ENCODE results near the gene GYPC.
"Not testable (repeated sequence)": the region's sequence is repeated elsewhere in the genome, so short reads cannot be mapped to it uniquely, and the experiment has no call there.

GYPC gene

DNA sequence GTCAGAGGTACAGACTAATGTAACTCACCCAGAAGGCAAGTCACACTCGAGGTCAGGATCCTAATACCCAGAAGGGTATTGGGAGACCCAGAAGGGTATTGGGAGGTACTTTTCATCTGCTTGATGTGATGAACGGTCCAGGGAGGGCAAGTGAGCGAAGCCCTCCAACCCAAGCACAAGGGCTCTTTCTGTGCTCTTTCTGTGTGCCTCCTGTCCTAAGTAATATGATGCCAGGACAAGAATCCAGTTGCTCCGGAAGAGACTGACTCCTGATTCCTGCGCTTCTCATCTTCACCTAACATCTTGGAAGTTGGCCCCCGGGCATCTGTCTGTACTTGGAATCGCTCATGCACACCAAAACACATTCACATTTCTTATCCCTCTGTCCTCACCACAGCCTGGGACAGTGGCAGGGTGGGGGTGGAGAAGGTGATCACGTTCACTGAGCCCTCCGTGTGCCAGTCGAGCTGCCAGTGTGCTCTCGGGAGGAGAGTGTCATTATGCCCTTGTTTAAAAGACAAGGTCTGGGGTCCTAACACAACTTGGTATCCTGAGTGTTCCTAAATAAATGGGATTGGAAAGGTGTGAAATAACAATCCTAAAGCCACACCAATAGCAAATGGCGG is 17.1 kb downstream of the GYPC start:
- no peak for DNase-seq

GRCh38 chr2:126674075-126674744 is 18.3 kb downstream of the GYPC start:
- DNase-seq, result no peak

DNA sequence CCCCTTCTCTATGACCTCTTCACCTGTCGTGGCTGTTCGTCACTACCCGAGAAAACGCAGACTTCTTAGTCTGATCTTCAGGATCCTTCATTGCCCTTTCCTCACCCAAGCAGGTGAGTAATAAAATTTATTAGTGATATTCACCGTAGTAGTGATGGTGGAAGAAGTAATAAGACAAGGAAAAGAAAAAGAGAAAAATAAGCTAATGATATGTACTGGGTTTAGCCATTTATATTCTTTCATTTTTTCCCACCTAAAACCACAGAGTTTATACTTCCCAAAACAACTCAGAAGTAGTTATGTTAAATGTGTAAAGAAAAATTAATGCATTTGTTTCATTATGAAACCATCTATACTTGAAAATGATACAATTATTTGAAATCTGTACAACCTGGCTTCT is 19.7 kb downstream of the GYPC start:
- no peak for DNase-seq

- DNase-seq, result no peak
These were observed 20.5 kb downstream of the GYPC start for GRCh38 chr2:126676221-126677175.

- DNase-seq, result no peak
These were observed 21.2 kb downstream of the GYPC start for GRCh38 chr2:126677176-126677538.

- no peak for DNase-seq
These were observed 22.5 kb downstream of the GYPC start for GRCh38 chr2:126678269-126679065.

DNA sequence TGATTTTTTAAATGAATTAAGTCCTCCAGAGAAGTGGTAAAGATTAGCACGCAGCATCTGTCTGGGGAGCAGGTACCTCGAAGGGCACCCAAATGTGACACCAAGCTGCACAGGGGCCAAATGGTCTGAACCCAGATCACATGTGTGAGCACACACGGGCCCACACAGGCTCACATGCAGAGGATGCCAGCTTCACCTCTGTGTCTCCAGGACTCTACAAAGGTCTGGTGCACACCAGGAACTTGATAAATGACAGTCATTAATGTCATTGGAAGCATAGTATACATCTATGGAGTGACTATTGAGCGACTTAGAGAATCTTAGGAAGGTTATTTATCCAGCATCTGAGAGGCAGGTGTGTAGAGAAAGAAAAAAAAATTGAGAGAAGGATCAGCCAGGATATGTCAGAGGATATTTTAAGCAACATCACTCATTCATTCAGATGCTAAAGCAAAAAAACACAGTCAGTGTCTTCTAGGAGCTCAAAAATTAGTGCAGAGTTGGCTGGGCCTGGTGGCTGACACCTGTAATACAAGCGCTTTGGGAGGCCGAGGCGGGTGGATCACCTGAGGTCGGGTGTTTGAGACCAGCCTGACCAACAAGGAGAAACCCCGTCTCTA is 23.2 kb downstream of the GYPC start:
- DNase-seq, result no peak

DNA sequence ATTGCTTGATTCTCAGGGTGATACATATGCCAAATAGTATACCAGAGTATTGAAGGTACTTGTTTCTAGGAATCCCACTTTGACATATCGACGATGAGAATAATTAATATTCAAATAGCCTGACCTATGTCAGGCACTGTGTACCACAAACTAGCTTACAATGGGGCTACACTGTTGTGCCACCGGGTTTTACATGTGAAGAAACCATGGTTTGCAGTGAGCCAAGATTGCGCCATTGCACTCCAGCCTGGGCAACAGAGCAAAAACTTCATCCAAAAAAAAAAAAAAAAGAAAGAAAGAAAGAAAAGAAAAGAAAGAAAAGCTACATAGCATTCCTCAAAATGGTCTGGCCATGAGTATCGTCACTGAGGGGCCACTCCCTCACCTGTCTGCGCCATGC is 25.5 kb downstream of the GYPC start:
- no peak for DNase-seq

GRCh38 chr2:126685629-126686028 is 29.7 kb downstream of the GYPC start:
- DNase-seq, result no peak

- DNase-seq, result no peak
These were observed 30.3 kb downstream of the GYPC start for GRCh38 chr2:126686286-126686685.

DNA sequence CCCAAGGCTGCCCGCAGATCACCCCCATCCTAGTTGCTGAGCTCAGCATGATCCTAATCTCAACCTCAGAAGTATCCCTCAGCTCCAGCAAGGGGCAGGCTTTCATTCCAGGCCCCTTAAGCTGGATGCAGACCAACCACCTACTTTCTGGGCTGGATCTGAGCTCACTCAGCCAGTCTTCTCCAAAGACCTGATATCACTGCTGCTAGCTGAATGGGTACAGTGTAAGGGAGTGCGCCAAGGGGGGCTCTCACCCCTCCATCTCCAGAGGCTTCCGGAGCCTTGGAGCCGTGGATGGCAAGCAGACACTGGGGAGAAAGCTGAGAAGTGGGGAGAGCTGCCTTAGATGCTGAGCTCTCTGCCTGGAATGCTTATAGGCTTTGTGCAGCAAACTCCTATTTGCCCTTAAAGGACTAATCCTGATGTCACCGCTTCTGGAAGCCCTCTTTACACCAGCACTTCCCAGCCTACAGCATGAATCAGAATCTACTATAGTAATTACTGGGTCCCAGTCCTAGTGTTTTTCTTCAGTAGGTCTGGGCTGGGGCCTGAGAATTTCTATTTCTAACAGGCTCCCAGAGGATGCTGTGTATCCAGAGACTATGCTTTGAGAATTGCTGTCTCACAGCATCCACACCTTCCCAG is 31.0 kb downstream of the GYPC start:
- no peak for DNase-seq

- no peak for DNase-seq
These were observed 31.5 kb downstream of the GYPC start for GRCh38 chr2:126687503-126687902.

DNA sequence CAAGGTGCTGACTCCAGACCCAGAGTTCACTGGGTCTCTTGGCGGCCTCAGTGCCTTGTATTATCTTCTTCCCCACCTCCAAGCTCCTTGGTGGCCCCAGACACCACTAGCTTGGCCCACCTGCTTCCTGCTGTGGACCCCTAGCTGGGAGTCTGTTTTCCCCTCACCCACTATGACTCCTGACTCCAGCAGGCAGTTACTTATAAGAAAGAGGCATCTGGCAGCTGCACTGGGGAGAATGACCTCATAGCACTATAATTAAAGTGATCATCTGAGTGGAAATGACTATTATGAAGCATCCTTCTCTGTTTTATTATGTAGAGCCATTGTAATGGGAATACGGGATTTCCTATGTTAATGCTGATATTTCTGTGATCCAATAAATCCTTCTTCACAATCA is 32.6 kb downstream of the GYPC start:
- not testable (repeated sequence) for DNase-seq

GRCh38 chr2:126692241-126692640 is 36.3 kb downstream of the GYPC start:
- not testable (repeated sequence) for DNase-seq

GRCh38 chr2:126692934-126693592 is 37.1 kb downstream of the GYPC start:
- DNase-seq, result not testable (repeated sequence)

DNA sequence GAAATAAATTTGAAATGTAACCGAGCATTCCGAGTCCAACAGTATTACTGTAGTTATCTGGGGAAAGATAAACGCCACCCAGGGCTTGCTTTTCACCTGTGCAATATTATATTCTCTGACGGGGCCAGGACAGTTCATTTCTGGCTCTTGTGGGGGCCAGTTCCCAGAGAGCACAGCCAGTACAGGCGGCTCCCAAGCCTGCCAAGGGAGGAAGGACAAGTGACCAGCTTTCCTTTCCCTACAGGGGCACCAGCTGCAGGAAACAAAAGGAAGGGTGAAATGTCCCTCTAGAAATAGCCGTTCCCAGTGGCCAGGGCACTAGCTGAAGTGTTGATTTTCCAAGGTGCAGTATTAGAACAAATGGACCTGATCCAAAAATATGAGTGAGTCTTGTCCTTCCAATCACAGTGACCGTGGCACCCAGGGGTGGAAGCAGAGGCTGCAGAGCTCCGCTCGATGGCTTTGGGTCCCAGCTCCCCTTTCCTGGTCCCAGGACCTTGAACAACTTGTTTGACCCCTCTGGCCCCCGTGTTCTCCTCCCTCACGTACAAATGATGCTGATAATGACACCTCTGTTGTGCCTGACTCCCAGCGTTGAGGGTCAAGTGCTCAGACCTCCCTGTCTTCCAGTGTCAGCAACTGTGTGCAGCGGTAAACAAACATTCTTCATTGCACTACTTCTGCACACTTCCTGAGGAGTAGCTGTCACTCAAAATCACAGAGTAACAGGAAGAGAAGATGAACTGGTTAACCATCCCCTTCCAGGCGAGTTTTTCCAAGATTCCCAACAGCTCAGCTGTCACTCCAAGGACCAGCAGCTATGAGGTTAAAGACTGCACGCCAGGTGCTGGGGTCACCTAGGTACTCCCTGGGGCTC is 40.9 kb downstream of the GYPC start:
- no peak for DNase-seq

- DNase-seq, result no peak
These were observed 42.4 kb downstream of the GYPC start for GRCh38 chr2:126698376-126698775.

- DNase-seq, result no peak
These were observed 43.1 kb downstream of the GYPC start for GRCh38 chr2:126699018-126699417.

GRCh38 chr2:126699716-126700581 is 44.0 kb downstream of the GYPC start:
- DNase-seq, result no peak
